KMS-11 (cell line): Measurements from ENCODE around the gene NFASC.

Experiments used
- H2AFZ ChIP-seq: fragments of 200-600 bp; sonication (generic); 2 replicates; pipeline ENCODE4 v1.6.1; 2016; ENCODE audit warnings: antibody characterized with exemption, mixed run types, low read depth
- H3K27ac ChIP-seq: fragments of 200-600 bp; sonication (generic); 2 replicates; pipeline ENCODE4 v1.6.1; 2016; ENCODE audit warnings: mild to moderate bottlenecking, mixed run types
- H3K27me3 ChIP-seq: fragments of 200-600 bp; sonication (generic); 2 replicates; pipeline ENCODE4 v1.6.1; 2017; ENCODE audit warnings: mild to moderate bottlenecking, low read depth, mixed run types, moderate library complexity; ENCODE audit not compliant: insufficient read depth
- H3K36me3 ChIP-seq: fragments of 200-600 bp; sonication (generic); 2 replicates; pipeline ENCODE4 v1.6.1; 2017; ENCODE audit warnings: mild to moderate bottlenecking, mixed run types; ENCODE audit not compliant: insufficient read depth
- H3K4me1 ChIP-seq: fragments of 200-600 bp; sonication (generic); 2 replicates; pipeline ENCODE4 v1.6.1; 2016; ENCODE audit warnings: mild to moderate bottlenecking, low read depth, mixed run types; ENCODE audit not compliant: poor library complexity, severe bottlenecking
- H3K4me2 ChIP-seq: fragments of 200-600 bp; sonication (generic); 2 replicates; pipeline ENCODE4 v1.7.0; 2016; ENCODE audit warnings: mild to moderate bottlenecking, mixed run types
- H3K4me3 ChIP-seq: fragments of 200-600 bp; sonication (generic); IDR thresholded peaks from 2 replicates; pipeline ENCODE4 v1.6.1; 2017; ENCODE audit warnings: low read depth, low read length, mixed read lengths; ENCODE audit not compliant: insufficient read depth
- H3K79me2 ChIP-seq: fragments of 200-600 bp; sonication (generic); 2 replicates; pipeline ENCODE4 v1.6.1; 2016; ENCODE audit warnings: low read depth, mixed run types; ENCODE audit not compliant: insufficient read depth
- H3K9ac ChIP-seq: fragments of 200-600 bp; sonication (generic); 2 replicates; pipeline ENCODE4 v1.6.1; 2016; ENCODE audit warnings: mild to moderate bottlenecking, mixed run types
- H4K20me1 ChIP-seq: fragments of 200-600 bp; sonication (generic); 2 replicates; pipeline ENCODE4 v1.6.1; 2016; ENCODE audit warnings: mild to moderate bottlenecking, mixed run types; ENCODE audit not compliant: insufficient read depth
- TF ChIP-seq, protein P1 (sequence below): fragments of 200-600 bp; sonication (generic); conservative IDR thresholded peaks from 2 replicates; pipeline ENCODE4 v1.6.1; 2017; ENCODE audit warnings: low read depth, mild to moderate bottlenecking, antibody characterized with exemption, low read length, moderate library complexity, mixed read lengths

NFASC gene

DNA sequence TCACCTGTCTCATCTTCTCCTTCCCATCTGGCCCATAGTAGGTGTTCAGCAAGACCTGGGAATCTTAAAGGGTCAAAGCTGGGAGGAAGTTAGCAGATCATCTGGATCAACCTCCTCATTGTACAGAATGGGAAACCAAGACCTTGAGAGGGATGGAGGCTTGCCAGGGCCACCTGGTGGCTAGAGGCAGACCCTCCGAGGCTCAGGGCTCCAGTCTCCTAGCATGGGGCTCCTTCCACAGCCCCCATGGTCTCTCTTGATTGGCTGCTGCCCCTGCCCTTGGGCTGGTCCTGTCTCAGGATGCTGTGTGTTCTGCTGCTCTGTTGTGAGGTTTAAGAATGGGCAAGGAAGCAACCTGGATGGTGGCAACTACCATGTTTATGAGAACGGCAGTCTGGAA lies 103.7 kb downstream of the NFASC start:
- H3K79me2 ChIP-seq, result no peaks in the 10 kb centered on the region
- no peak overlapping the region for H3K4me3 ChIP-seq
- TF ChIP-seq, protein P1, sequence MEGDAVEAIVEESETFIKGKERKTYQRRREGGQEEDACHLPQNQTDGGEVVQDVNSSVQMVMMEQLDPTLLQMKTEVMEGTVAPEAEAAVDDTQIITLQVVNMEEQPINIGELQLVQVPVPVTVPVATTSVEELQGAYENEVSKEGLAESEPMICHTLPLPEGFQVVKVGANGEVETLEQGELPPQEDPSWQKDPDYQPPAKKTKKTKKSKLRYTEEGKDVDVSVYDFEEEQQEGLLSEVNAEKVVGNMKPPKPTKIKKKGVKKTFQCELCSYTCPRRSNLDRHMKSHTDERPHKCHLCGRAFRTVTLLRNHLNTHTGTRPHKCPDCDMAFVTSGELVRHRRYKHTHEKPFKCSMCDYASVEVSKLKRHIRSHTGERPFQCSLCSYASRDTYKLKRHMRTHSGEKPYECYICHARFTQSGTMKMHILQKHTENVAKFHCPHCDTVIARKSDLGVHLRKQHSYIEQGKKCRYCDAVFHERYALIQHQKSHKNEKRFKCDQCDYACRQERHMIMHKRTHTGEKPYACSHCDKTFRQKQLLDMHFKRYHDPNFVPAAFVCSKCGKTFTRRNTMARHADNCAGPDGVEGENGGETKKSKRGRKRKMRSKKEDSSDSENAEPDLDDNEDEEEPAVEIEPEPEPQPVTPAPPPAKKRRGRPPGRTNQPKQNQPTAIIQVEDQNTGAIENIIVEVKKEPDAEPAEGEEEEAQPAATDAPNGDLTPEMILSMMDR, result no peak
- H3K27me3 ChIP-seq, result peaks cover 26% of the 10 kb centered on the region; the same call in 1 of the 2 replicates
- no peak overlapping the region for H3K27ac ChIP-seq
- no peaks in the 10 kb centered on the region for H3K4me1 ChIP-seq
- H3K4me2 ChIP-seq, result no peak overlapping the region
- H3K36me3 ChIP-seq, result no peaks in the 10 kb centered on the region
- no peak overlapping the region for H3K9ac ChIP-seq
- H4K20me1 ChIP-seq, result no peaks in the 10 kb centered on the region
- no peak overlapping the region for H2AFZ ChIP-seq

DNA sequence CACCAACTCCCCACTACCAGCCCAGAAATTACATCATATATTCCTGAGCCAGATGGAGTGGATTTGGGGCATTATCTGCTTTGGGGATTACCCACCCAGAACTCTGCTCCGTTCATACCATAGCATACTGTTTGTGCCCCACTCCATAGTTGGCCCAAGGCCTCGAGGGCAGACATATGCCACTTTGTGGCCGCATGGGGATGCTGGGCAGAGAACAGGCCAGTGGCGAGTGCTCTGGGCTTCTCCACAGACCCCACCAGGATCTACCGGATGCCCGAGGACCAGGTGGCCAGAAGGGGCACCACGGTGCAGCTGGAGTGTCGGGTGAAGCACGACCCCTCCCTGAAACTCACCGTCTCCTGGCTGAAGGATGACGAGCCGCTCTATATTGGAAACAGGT lies 104.4 kb downstream of the NFASC start:
- no peak overlapping the region for H3K27ac ChIP-seq
- no peak overlapping the region for H3K9ac ChIP-seq
- no peaks in the 10 kb centered on the region for H3K36me3 ChIP-seq
- peaks cover 27% of the 10 kb centered on the region; the same call in 1 of the 2 replicates for H3K27me3 ChIP-seq
- TF ChIP-seq, protein P1, result no peak
- H3K79me2 ChIP-seq, result no peaks in the 10 kb centered on the region
- no peaks in the 10 kb centered on the region for H4K20me1 ChIP-seq
- H2AFZ ChIP-seq, result no peak overlapping the region
- H3K4me3 ChIP-seq, result no peak overlapping the region
- H3K4me1 ChIP-seq, result no peaks in the 10 kb centered on the region
- no peak overlapping the region for H3K4me2 ChIP-seq

DNA sequence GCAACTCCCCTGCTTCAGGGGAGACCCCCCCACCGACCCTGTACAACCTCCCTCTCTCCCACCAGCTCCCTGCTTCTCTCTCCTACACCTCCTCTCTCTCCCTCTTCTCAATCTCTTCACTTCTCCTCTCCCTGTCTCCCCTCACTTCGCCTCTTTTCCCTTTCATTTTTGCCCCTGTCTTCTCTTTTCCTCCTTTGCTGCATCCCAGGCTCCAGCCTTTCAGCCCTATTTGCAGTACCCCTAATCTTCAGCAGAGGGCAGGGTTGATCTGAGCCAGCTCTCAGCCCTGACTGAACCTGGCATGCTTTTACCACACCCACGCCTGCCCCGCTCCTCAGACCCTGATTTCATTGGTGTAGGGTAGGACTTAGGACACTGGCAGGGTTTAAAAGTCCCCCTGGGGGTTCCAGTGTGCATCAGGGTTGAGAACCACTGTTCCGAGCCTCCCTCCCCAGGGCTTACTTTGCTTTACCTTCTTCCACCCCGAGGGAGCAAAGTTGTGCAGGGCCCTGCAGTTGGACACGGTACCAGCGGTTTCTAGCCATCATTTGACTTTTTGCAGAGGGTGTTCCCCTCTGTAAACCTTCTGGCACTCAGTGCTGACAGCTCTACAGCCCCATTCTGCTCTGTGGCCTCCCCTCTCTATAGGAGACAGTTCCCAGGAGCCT lies 105.0 kb downstream of the NFASC start:
- Histone ChIP-seq H3K36me3 (no peaks in the 10 kb centered on the region), H3K79me2 (no peaks in the 10 kb centered on the region), H3K4me3 (no peak overlapping the region), H3K4me1 (no peaks in the 10 kb centered on the region), H4K20me1 (no peaks in the 10 kb centered on the region), H3K9ac (no peak overlapping the region), H3K4me2 (no peak overlapping the region), H3K27me3 (peaks cover 34% of the 10 kb centered on the region; the same call in 1 of the 2 replicates), H2AFZ (peak overlapping the region; percentile 21; the same call in 1 of the 2 replicates), H3K27ac (no peak overlapping the region)
- TF ChIP-seq, protein P1, result peak; percentile 98

DNA sequence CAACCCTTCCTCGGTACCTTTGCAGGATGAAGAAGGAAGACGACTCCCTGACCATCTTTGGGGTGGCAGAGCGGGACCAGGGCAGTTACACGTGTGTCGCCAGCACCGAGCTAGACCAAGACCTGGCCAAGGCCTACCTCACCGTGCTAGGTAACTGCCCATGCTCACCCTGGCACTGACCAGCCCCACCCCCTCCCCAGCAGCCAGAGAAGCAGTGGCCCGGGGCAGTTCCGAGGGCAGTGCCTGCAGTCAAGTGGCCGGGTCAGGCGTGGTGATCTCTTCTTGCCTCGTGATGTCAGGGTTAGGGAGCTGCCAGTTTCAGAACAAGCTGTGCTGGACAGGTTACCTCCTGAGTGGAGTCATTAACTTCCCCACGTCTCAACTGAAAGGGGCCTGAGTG lies 106.0 kb downstream of the NFASC start:
- Histone ChIP-seq H3K79me2 (no peaks in the 10 kb centered on the region), H3K36me3 (no peaks in the 10 kb centered on the region), H2AFZ (no peak overlapping the region), H4K20me1 (no peaks in the 10 kb centered on the region), H3K27me3 (peaks cover 36% of the 10 kb centered on the region; the same call in 1 of the 2 replicates), H3K4me2 (no peak overlapping the region), H3K4me1 (no peaks in the 10 kb centered on the region), H3K4me3 (no peak overlapping the region), H3K9ac (no peak overlapping the region), H3K27ac (no peak overlapping the region)
- TF ChIP-seq, protein P1, result no peak
